Neural cell (in vitro differentiated cells): ENCODE measurements around the gene DNAJB4. TPM values are rescaled to one million over a fixed set of nuclear protein-coding genes. Genes with fewer than 3 reads are reported as not detected.

Source experiments
- H2AFZ ChIP-seq: fragments of 200-600, 300-800 bp; sonication (generic), shearing (Covaris generic); 2 replicates; pipeline ENCODE4 v1.6.0; 2014; ENCODE audit warnings: low read depth, mild to moderate bottlenecking, antibody characterized with exemption, low read length, moderate library complexity
- H3F3A ChIP-seq: fragments of 200-600 bp; shearing (Covaris generic); 2 replicates; pipeline ENCODE4 v1.6.1; 2016; ENCODE audit warnings: mild to moderate bottlenecking, moderate library complexity, mixed read lengths, antibody characterized with exemption, low read length; ENCODE audit not compliant: insufficient read depth, poor library complexity, severe bottlenecking
- H3K27ac ChIP-seq: fragments of 200-600, 300-800 bp; sonication (generic), shearing (Covaris generic); 2 replicates; pipeline ENCODE4 v1.5.1; 2014; ENCODE audit warnings: mild to moderate bottlenecking, low read length, moderate library complexity
- H3K27me3 ChIP-seq: fragments of 300-800, 200-600 bp; sonication (generic), shearing (Covaris generic); 2 replicates; pipeline ENCODE4 v1.6.0; 2014; ENCODE audit warnings: mild to moderate bottlenecking, low read depth, low read length, moderate library complexity; ENCODE audit not compliant: insufficient read depth
- H3K36me3 ChIP-seq: fragments of 300-800, 200-600 bp; sonication (generic), shearing (Covaris generic); 2 replicates; pipeline ENCODE4 v1.5.1; 2014; ENCODE audit warnings: mild to moderate bottlenecking, antibody characterized with exemption, low read length, moderate library complexity; ENCODE audit not compliant: insufficient read depth
- H3K4me2 ChIP-seq: fragments of 300-800, 200-600 bp; sonication (generic), shearing (Covaris generic); 2 replicates; pipeline ENCODE4 v1.6.0; 2014; ENCODE audit warnings: mild to moderate bottlenecking, low read length
- H3K4me3 ChIP-seq: fragments of 300-800, 200-600 bp; sonication (generic), shearing (Covaris generic); 2 replicates; pipeline ENCODE4 v1.5.1; 2014; ENCODE audit warnings: mild to moderate bottlenecking, low read length, moderate library complexity
- H3K79me2 ChIP-seq: fragments of 200-600 bp; shearing (Covaris generic); replicated peaks from 2 replicates; pipeline ENCODE4 v1.6.0; 2014; ENCODE audit warnings: mild to moderate bottlenecking, low read length, moderate library complexity; ENCODE audit not compliant: insufficient read depth
- H3K9ac ChIP-seq: fragments of 300-800, 200-600 bp; sonication (generic), shearing (Covaris generic); 2 replicates; pipeline ENCODE4 v1.6.1; 2016; ENCODE audit warnings: mild to moderate bottlenecking, low read length, mixed read lengths
- H3K9me2 ChIP-seq: fragments of 200-600 bp; shearing (Covaris generic); 2 replicates; pipeline ENCODE4 v1.6.1; 2016; ENCODE audit warnings: mild to moderate bottlenecking, low read length, mixed read lengths; ENCODE audit not compliant: insufficient read depth
- H3K9me3 ChIP-seq: fragments of 200-600, 300-800 bp; sonication (generic), shearing (Covaris generic); 2 replicates; pipeline ENCODE4 v1.6.1; 2016; ENCODE audit warnings: mild to moderate bottlenecking, mixed run types, low read length, moderate library complexity, mixed read lengths
- H4K20me1 ChIP-seq: fragments of 200-600 bp; shearing (Covaris generic); 2 replicates; pipeline ENCODE4 v1.6.1; 2016; ENCODE audit warnings: mild to moderate bottlenecking, mixed run types; ENCODE audit not compliant: insufficient read depth
- EP300 ChIP-seq: fragments of 450-650 bp; conservative IDR thresholded peaks from 2 replicates; pipeline ENCODE4 v1.6.1; 2014; ENCODE audit warnings: antibody characterized with exemption, mild to moderate bottlenecking, moderate library complexity; ENCODE audit not compliant: poor library complexity, severe bottlenecking
- EZH2 ChIP-seq: fragments of 200-600, 300-800 bp; shearing (Covaris generic), sonication (generic); IDR thresholded peaks from 2 replicates; pipeline ENCODE4 v1.6.1; 2014; ENCODE audit warnings: antibody characterized with exemption, low read length, borderline replicate concordance, mild to moderate bottlenecking; ENCODE audit not compliant: insufficient read depth, poor library complexity, severe bottlenecking
- MXI1 ChIP-seq: fragments of 450-650 bp; conservative IDR thresholded peaks from 2 replicates; pipeline ENCODE4 v1.6.1; 2014; ENCODE audit warnings: antibody characterized with exemption, mild to moderate bottlenecking; ENCODE audit not compliant: poor library complexity, severe bottlenecking
- POLR2AphosphoS5 ChIP-seq: IDR thresholded peaks from 2 replicates; pipeline ENCODE4 v1.6.1; 2012
- RAD21 ChIP-seq: fragments of 450-650 bp; conservative IDR thresholded peaks from 2 replicates; pipeline ENCODE4 v1.6.1; 2014; ENCODE audit warnings: antibody characterized with exemption, mild to moderate bottlenecking, moderate library complexity
- SMC3 ChIP-seq: fragments of 450-650 bp; conservative IDR thresholded peaks from 2 replicates; pipeline ENCODE4 v1.6.1; 2014; ENCODE audit warnings: antibody characterized with exemption, mild to moderate bottlenecking, moderate library complexity; ENCODE audit not compliant: poor library complexity
- TAF1 ChIP-seq: IDR thresholded peaks from 2 replicates; pipeline ENCODE4 v1.6.1; 2012; ENCODE audit warnings: low read depth
- polyA plus RNA-seq: library from polyadenylated mRNA; depleted of rRNA; stranded (reverse); fragments of >200 nt; gene quantifications from 2 replicates; pipeline ENCODE4 v1.2.3, GENCODE V29; 2014
- TF ChIP-seq, protein P1 (sequence below): IDR thresholded peaks from 2 replicates; pipeline ENCODE4 v1.6.1; 2012; ENCODE audit warnings: borderline replicate concordance
- TF ChIP-seq, protein P2 (sequence below): fragments of 450-650 bp; IDR thresholded peaks from 2 replicates; pipeline ENCODE4 v1.5.1; 2014; ENCODE audit warnings: antibody characterized with exemption, mild to moderate bottlenecking, moderate library complexity; ENCODE audit not compliant: poor library complexity, severe bottlenecking

The DNAJB4 gene
- polyA plus RNA-seq, 1 donor from 2014 or later, result 42.2 TPM

DNA sequence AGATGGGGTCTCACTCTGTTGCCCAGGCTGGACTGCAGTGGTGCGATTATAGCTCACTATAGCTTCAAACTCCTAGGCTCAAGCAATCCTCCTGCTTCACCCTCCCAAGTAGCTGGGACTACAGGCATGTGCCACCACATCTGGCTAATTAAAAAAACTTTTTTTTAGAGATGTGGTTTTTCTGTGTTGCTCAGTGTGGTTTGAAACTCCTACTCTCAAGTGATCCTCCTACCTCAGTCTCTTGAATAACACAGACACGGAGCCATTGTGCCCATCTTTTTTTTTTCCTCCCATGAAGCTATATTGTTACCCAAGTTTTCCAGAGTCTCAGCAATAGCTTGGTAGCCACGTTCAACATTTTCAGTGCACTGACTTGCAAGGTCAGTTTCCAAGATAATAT lies 43.7 kb downstream of the DNAJB4 start:
- Histone ChIP-seq H3K4me3 (no peak overlapping the region), H3K9me2 (no peaks in the 10 kb centered on the region), H3K36me3 (no peaks in the 10 kb centered on the region), H3K4me2 (no peak overlapping the region), H3K27ac (no peak overlapping the region), H3K79me2 (no peaks in the 10 kb centered on the region), H3F3A (no peaks in the 10 kb centered on the region), H2AFZ (no peak overlapping the region), H3K27me3 (peaks cover 41% of the 10 kb centered on the region), H3K9me3 (no peaks in the 10 kb centered on the region), H3K9ac (no peak overlapping the region), H4K20me1 (no peaks in the 10 kb centered on the region)
- no peak for TF ChIP-seq RAD21
- TF ChIP-seq MXI1, result no peak
- TF ChIP-seq, protein P1, sequence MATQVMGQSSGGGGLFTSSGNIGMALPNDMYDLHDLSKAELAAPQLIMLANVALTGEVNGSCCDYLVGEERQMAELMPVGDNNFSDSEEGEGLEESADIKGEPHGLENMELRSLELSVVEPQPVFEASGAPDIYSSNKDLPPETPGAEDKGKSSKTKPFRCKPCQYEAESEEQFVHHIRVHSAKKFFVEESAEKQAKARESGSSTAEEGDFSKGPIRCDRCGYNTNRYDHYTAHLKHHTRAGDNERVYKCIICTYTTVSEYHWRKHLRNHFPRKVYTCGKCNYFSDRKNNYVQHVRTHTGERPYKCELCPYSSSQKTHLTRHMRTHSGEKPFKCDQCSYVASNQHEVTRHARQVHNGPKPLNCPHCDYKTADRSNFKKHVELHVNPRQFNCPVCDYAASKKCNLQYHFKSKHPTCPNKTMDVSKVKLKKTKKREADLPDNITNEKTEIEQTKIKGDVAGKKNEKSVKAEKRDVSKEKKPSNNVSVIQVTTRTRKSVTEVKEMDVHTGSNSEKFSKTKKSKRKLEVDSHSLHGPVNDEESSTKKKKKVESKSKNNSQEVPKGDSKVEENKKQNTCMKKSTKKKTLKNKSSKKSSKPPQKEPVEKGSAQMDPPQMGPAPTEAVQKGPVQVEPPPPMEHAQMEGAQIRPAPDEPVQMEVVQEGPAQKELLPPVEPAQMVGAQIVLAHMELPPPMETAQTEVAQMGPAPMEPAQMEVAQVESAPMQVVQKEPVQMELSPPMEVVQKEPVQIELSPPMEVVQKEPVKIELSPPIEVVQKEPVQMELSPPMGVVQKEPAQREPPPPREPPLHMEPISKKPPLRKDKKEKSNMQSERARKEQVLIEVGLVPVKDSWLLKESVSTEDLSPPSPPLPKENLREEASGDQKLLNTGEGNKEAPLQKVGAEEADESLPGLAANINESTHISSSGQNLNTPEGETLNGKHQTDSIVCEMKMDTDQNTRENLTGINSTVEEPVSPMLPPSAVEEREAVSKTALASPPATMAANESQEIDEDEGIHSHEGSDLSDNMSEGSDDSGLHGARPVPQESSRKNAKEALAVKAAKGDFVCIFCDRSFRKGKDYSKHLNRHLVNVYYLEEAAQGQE, result no peak
- no peak for TF ChIP-seq EP300
- no peak for TF ChIP-seq TAF1

DNA sequence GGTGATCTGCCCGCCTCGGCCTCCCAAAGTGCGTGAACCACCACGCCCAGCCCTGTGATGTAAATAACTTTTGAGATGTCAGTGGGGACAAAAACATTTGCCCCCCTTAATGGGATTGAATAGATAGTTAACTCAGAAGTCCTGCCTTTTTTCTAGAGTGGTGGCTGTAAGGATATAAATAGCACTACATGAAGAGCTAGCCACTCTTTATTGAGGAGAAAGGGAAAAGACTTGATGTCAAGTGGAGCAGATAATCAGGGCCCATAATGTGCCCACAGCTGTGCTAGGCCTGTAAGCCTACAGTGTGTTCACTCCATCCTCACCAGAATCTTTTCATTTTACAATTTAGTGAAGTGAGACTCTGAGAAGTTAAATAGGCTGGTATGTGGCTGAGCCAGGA lies 44.7 kb downstream of the DNAJB4 start:
- no peaks in the 10 kb centered on the region for H3F3A ChIP-seq
- no peak overlapping the region for H3K4me3 ChIP-seq
- no peaks in the 10 kb centered on the region for H3K9me2 ChIP-seq
- no peaks in the 10 kb centered on the region for H3K79me2 ChIP-seq
- no peak overlapping the region for H3K9ac ChIP-seq
- H3K27ac ChIP-seq, result no peak overlapping the region
- H3K36me3 ChIP-seq, result no peaks in the 10 kb centered on the region
- H3K4me2 ChIP-seq, result no peak overlapping the region
- no peaks in the 10 kb centered on the region for H3K9me3 ChIP-seq
- peaks cover 40% of the 10 kb centered on the region for H3K27me3 ChIP-seq
- H2AFZ ChIP-seq, result no peak overlapping the region
- no peaks in the 10 kb centered on the region for H4K20me1 ChIP-seq
- no peak for TF ChIP-seq MXI1
- no peak for TF ChIP-seq TAF1
- TF ChIP-seq, protein P2, sequence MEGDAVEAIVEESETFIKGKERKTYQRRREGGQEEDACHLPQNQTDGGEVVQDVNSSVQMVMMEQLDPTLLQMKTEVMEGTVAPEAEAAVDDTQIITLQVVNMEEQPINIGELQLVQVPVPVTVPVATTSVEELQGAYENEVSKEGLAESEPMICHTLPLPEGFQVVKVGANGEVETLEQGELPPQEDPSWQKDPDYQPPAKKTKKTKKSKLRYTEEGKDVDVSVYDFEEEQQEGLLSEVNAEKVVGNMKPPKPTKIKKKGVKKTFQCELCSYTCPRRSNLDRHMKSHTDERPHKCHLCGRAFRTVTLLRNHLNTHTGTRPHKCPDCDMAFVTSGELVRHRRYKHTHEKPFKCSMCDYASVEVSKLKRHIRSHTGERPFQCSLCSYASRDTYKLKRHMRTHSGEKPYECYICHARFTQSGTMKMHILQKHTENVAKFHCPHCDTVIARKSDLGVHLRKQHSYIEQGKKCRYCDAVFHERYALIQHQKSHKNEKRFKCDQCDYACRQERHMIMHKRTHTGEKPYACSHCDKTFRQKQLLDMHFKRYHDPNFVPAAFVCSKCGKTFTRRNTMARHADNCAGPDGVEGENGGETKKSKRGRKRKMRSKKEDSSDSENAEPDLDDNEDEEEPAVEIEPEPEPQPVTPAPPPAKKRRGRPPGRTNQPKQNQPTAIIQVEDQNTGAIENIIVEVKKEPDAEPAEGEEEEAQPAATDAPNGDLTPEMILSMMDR, result no peak
- TF ChIP-seq, protein P1, result no peak
- TF ChIP-seq EP300, result no peak
- no peak for TF ChIP-seq RAD21
- no peak for TF ChIP-seq EZH2
- TF ChIP-seq SMC3, result no peak
- TF ChIP-seq POLR2AphosphoS5, result no peak
